Liver (tissue), 3 donors: ENCODE data around the gene MTRR.

Experiments
- CTCF ChIP-seq: fragments of 150-350 bp; IDR thresholded peaks from 2 replicates; pipeline ENCODE4 v1.5.1; 2017; ENCODE audit warnings: improper control_type of control experiment, low read depth, low read length; ENCODE audit not compliant: missing input control
- EGR1 ChIP-seq, 2 donors: IDR thresholded peaks; 2 replicates each; pipeline ENCODE4 v1.6.1; 2016 to 2018; ENCODE audit warnings: antibody characterized with exemption in 2 of 2, low read depth in 2 of 2
- FOXA1 ChIP-seq: IDR thresholded peaks from 2 replicates; pipeline ENCODE4 v1.6.1; 2016; ENCODE audit warnings: antibody characterized with exemption
- GABPA ChIP-seq, 2 donors: IDR thresholded peaks in 1 of 2; conservative IDR thresholded peaks in 1 of 2; 2 replicates each; pipeline ENCODE4 v1.6.1; 2016; ENCODE audit warnings: antibody characterized with exemption in 2 of 2, mild to moderate bottlenecking in 1 of 2, moderate library complexity in 1 of 2
- MAX ChIP-seq: IDR thresholded peaks from 2 replicates; pipeline ENCODE4 v1.6.1; 2016; ENCODE audit warnings: antibody characterized with exemption
- YY1 ChIP-seq: IDR thresholded peaks from 2 replicates; pipeline ENCODE4 v1.6.1; 2016; ENCODE audit warnings: antibody characterized with exemption, mild to moderate bottlenecking
- donor health status: healthy.
- donor health status: healthy.

GRCh38 chr5:7845557-7845956 lies 23.4 kb upstream of the MTRR start:
- TF ChIP-seq CTCF = no peak
- TF ChIP-seq GABPA (IDR thresholded peaks at IDR 0.05 in 1 of 2, conservative IDR thresholded peaks at IDR 0.05 in 1 of 2) = no peak
- no peak for TF ChIP-seq MAX
- TF ChIP-seq YY1 = no peak
- no peak for TF ChIP-seq EGR1 (IDR thresholded peaks at IDR 0.05; ENCODE audit: low read depth in 2 of 2)
- no peak for TF ChIP-seq FOXA1
